SH-SY5Y (cell line): Measurements from ENCODE around the gene NOTUM.

Experiments
- GATA2 ChIP-seq: IDR thresholded peaks from 2 replicates; pipeline ENCODE4 v1.6.1; 2011; ENCODE audit warnings: mild to moderate bottlenecking, low read depth, low read length
- GATA3 ChIP-seq: IDR thresholded peaks from 2 replicates; pipeline ENCODE4 v1.6.1; 2011; ENCODE audit warnings: low read depth, mild to moderate bottlenecking, low read length, moderate library complexity

- no peak for TF ChIP-seq GATA3
- no peak for TF ChIP-seq GATA2
These were observed 47.4 kb downstream of the NOTUM start for GRCh38 chr17:81913394-81914102.
